ENCODE measurements around the gene AQP1.

The AQP1 gene

GRCh38 chr7:30871655-30872054 lies 40.0 kb upstream of the AQP1 start:
- H3K27me3 ChIP-seq (replicated peaks; ENCODE audit: control insufficient read depth, insufficient read depth, low read length): no peaks in the 10 kb centered on the region; the same call in 1 of the 2 replicates
- no peaks in the 10 kb centered on the region for H3K36me3 ChIP-seq (ENCODE audit: control insufficient read depth, insufficient read depth, low read length)
- TF ChIP-seq CTCF (IDR thresholded peaks at IDR 0.05; ENCODE audit: insufficient read depth, low read length, poor library complexity, severe bottlenecking): no peak
- H3K4me3 ChIP-seq (replicated peaks; ENCODE audit: low read depth, low read length): no peak overlapping the region
- DNase-seq (ENCODE audit: extremely low read depth, insufficient read length): no peak

GRCh38 chr7:30873207-30873606 lies 38.4 kb upstream of the AQP1 start:
- no peaks in the 10 kb centered on the region for H3K36me3 ChIP-seq (ENCODE audit: control insufficient read depth, insufficient read depth, low read length)
- no peak for TF ChIP-seq CTCF (IDR thresholded peaks at IDR 0.05; ENCODE audit: insufficient read depth, low read length, poor library complexity, severe bottlenecking)
- H3K27me3 ChIP-seq (replicated peaks; ENCODE audit: control insufficient read depth, insufficient read depth, low read length): no peaks in the 10 kb centered on the region
- DNase-seq (ENCODE audit: extremely low read depth, insufficient read length): no peak
- no peak overlapping the region for H3K4me3 ChIP-seq (replicated peaks; ENCODE audit: low read depth, low read length)

DNA sequence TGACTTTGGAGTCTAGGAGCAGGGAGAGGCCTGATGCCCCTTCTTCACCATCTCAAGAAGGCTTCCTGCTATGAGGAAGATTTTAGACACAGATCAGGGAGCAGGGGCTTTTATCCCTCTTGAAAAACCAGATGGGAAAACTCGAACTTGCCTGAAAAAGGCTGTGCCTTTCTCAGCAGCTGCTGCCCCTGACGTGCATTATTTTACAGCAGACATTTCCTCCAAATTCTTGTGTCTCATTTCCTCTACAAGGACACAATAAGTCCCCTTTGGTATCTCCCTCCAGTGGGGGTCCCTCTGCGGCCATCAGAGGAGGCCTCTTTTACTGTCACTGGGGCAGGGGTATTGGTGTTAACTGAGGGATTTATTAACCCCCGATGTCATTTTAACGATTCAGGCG lies 38.0 kb upstream of the AQP1 start:
- H3K4me3 ChIP-seq (replicated peaks; ENCODE audit: low read depth, low read length): no peak overlapping the region
- no peak for TF ChIP-seq CTCF (IDR thresholded peaks at IDR 0.05; ENCODE audit: insufficient read depth, low read length, poor library complexity, severe bottlenecking)
- DNase-seq (ENCODE audit: extremely low read depth, insufficient read length): no peak

DNA sequence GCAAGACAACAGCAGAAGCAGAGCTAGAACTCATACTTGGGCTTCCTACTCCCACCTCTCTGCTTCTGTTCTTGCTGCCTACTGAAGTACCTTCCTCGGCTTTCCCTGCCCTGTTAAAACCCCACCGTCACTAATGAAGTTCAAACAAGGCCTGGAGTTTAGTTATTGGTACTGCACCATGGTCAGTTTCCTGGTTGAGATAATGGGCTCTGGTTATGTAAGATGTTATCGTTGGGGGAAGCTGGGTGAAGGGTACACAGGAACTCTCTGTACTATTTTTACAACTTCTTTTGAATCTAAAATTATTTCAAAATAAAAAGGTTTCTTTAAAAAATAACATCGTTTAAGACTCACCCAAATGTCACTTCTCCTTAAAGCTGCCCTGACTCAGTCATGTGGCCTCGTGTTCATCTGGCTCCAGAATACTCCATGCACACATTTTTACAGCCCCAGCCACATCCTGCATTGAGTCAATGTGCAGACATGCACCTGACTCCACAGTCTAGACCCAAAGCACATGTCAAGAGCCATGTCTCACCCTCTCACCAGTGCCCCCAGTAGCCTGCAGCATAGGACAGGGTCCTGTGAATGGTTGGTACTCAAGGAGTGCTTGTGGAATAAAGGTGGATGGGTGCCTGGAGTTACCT lies 36.9 kb upstream of the AQP1 start:
- no peak for DNase-seq (ENCODE audit: extremely low read depth, insufficient read length)
- Histone ChIP-seq H3K36me3 (ENCODE audit: control insufficient read depth, insufficient read depth, low read length) (no peaks in the 10 kb centered on the region), H3K27me3 (replicated peaks; ENCODE audit: control insufficient read depth, insufficient read depth, low read length) (no peaks in the 10 kb centered on the region), H3K4me3 (replicated peaks; ENCODE audit: low read depth, low read length) (no peak overlapping the region)
- no peak for TF ChIP-seq CTCF (IDR thresholded peaks at IDR 0.05; ENCODE audit: insufficient read depth, low read length, poor library complexity, severe bottlenecking)

More for the DNA sequence above, 38.0 kb upstream of the AQP1 start:
- H3K36me3 ChIP-seq (ENCODE audit: control insufficient read depth, insufficient read depth, low read length): no peaks in the 10 kb centered on the region
- H3K27me3 ChIP-seq (replicated peaks; ENCODE audit: control insufficient read depth, insufficient read depth, low read length): no peaks in the 10 kb centered on the region

- Histone ChIP-seq H3K36me3 (ENCODE audit: control insufficient read depth, insufficient read depth, low read length) (no peaks in the 10 kb centered on the region), H3K27me3 (replicated peaks; ENCODE audit: control insufficient read depth, insufficient read depth, low read length) (no peaks in the 10 kb centered on the region), H3K4me3 (replicated peaks; ENCODE audit: low read depth, low read length) (no peak overlapping the region)
- TF ChIP-seq CTCF (IDR thresholded peaks at IDR 0.05; ENCODE audit: insufficient read depth, low read length, poor library complexity, severe bottlenecking): no peak
- DNase-seq (ENCODE audit: extremely low read depth, insufficient read length): no peak
These were observed 34.5 kb upstream of the AQP1 start for GRCh38 chr7:30877015-30877769.

Measured in GM06990 (cell line).